WI38 (cell line): ENCODE measurements around the gene PSMA7.

ENCODE experiments used
- H3K4me3 ChIP-seq: 2 replicates; pipeline ENCODE4 v1.5.1; 2011; ENCODE audit warnings: low read depth, mild to moderate bottlenecking, control low read depth, low read length
- CTCF ChIP-seq: IDR thresholded peaks from 2 replicates; pipeline ENCODE4 v1.5.1; 2012; ENCODE audit warnings: low read depth, mild to moderate bottlenecking, control low read depth, low read length

PSMA7 gene

GRCh38 chr20:62176866-62177265 is 33.7 kb upstream of the PSMA7 start:
- no peak overlapping the region for H3K4me3 ChIP-seq
- TF ChIP-seq CTCF: no peak

GRCh38 chr20:62175711-62176110 is 32.5 kb upstream of the PSMA7 start:
- H3K4me3 ChIP-seq: no peak overlapping the region
- TF ChIP-seq CTCF: no peak

- TF ChIP-seq CTCF: no peak
- no peak overlapping the region for H3K4me3 ChIP-seq
Observed at GRCh38 chr20:62174870-62175624, 31.9 kb upstream of the PSMA7 start.

GRCh38 chr20:62174021-62174804 is 31.0 kb upstream of the PSMA7 start:
- TF ChIP-seq CTCF: no peak

GRCh38 chr20:62172666-62173065 is 29.5 kb upstream of the PSMA7 start:
- no peak overlapping the region for H3K4me3 ChIP-seq
- TF ChIP-seq CTCF: no peak

More at GRCh38 chr20:62174021-62174804, 31.0 kb upstream of the PSMA7 start:
- H3K4me3 ChIP-seq: no peak overlapping the region

- no peak for TF ChIP-seq CTCF
- no peak overlapping the region for H3K4me3 ChIP-seq
Observed at GRCh38 chr20:62171245-62171644, 28.1 kb upstream of the PSMA7 start.

GRCh38 chr20:62170536-62170935 is 27.3 kb upstream of the PSMA7 start:
- no peak overlapping the region for H3K4me3 ChIP-seq
- no peak for TF ChIP-seq CTCF
